Measurements from ENCODE around the gene UBASH3A.

The UBASH3A gene

GRCh38 chr21:42374864-42375499 is 28.7 kb upstream of the UBASH3A start:
- no peak for DNase-seq

- no peak for DNase-seq
These were observed 28.2 kb upstream of the UBASH3A start for GRCh38 chr21:42375506-42375905.

GRCh38 chr21:42375966-42376337 is 27.8 kb upstream of the UBASH3A start:
- DNase-seq = no peak

- DNase-seq = no peak
These were observed 27.2 kb upstream of the UBASH3A start for GRCh38 chr21:42376338-42376982.

GRCh38 chr21:42377211-42377950 is 26.3 kb upstream of the UBASH3A start:
- no peak for DNase-seq

GRCh38 chr21:42377951-42378340 is 25.8 kb upstream of the UBASH3A start:
- DNase-seq = no peak

- no peak for DNase-seq
These were observed 25.3 kb upstream of the UBASH3A start for GRCh38 chr21:42378418-42378817.

GRCh38 chr21:42379426-42380215 is 24.1 kb upstream of the UBASH3A start:
- no peak for DNase-seq

- peak; percentile 67 for DNase-seq
These were observed 22.2 kb upstream of the UBASH3A start for GRCh38 chr21:42381347-42381984.

- DNase-seq = no peak
These were observed 20.8 kb upstream of the UBASH3A start for GRCh38 chr21:42382915-42383314.

- no peak for DNase-seq
These were observed 20.4 kb upstream of the UBASH3A start for GRCh38 chr21:42383331-42383730.

- DNase-seq = no peak
These were observed 19.4 kb upstream of the UBASH3A start for GRCh38 chr21:42384156-42384945.

GRCh38 chr21:42384989-42385388 is 18.7 kb upstream of the UBASH3A start:
- DNase-seq = no peak

- no peak for DNase-seq
These were observed 18.1 kb upstream of the UBASH3A start for GRCh38 chr21:42385619-42386018.

- DNase-seq = no peak
These were observed 17.6 kb upstream of the UBASH3A start for GRCh38 chr21:42386034-42386591.

GRCh38 chr21:42387164-42387563 is 16.5 kb upstream of the UBASH3A start:
- DNase-seq = no peak

GRCh38 chr21:42387843-42388340 is 15.8 kb upstream of the UBASH3A start:
- no peak for DNase-seq

- DNase-seq = no peak
These were observed 14.8 kb upstream of the UBASH3A start for GRCh38 chr21:42388740-42389448.

- DNase-seq = no peak
These were observed 14.3 kb upstream of the UBASH3A start for GRCh38 chr21:42389449-42389835.

GRCh38 chr21:42390193-42390592 is 13.5 kb upstream of the UBASH3A start:
- DNase-seq = no peak

GRCh38 chr21:42390696-42391095 is 13.0 kb upstream of the UBASH3A start:
- no peak for DNase-seq

All from CD4-positive, alpha-beta T cell treated with Interleukin-10 for 1 hour (primary cell).